Activated B cell treated with CpG ODN at 0.5 μM for 24 hours (primary cell): ENCODE measurements around the gene RAPSN. TPM values are rescaled to one million over a fixed set of nuclear protein-coding genes. Genes with fewer than 3 reads are reported as not detected.

Source experiments
- ATAC-seq: fragments of 200-7000 bp; cut with Tn5 transposase; one replicate; pipeline ENCODE4 v1.10.0; 2021; ENCODE audit warnings: low read depth, mild to moderate bottlenecking, moderate library complexity
- CTCF ChIA-PET: fragments of 350-600 bp; sonication (Branson Sonifier 250); formaldehyde crosslinking; loops from one replicate; lab custom pipeline; 2021; ENCODE audit warnings: antibody characterized with exemption; lab: Charles Lee
- POLR2A ChIA-PET: fragments of 350-600 bp; sonication (Branson Sonifier 250); formaldehyde crosslinking; loops from one replicate; lab custom pipeline; 2021; ENCODE audit warnings: antibody characterized with exemption; lab: Charles Lee
- DNase-seq: peaks from one replicate; pipeline ENCODE4 v3.0.0; 2022
- H3K27ac Mint-ChIP-seq: one replicate; pipeline ENCODE4 v1.8.0; 2020; ENCODE audit warnings: mixed read lengths
- H3K27me3 Mint-ChIP-seq: one replicate; pipeline ENCODE4 v1.8.0; 2021; ENCODE audit warnings: mixed read lengths
- H3K36me3 Mint-ChIP-seq: one replicate; pipeline ENCODE4 v1.8.0; 2021; ENCODE audit warnings: low read depth, mixed read lengths
- H3K4me1 Mint-ChIP-seq: one replicate; pipeline ENCODE4 v1.8.0; 2021; ENCODE audit warnings: mixed read lengths
- H3K4me3 Mint-ChIP-seq: one replicate; pipeline ENCODE4 v1.8.0; 2020; ENCODE audit warnings: mild to moderate bottlenecking, mixed read lengths
- H3K9me3 Mint-ChIP-seq: one replicate; pipeline ENCODE4 v1.8.0; 2020; ENCODE audit warnings: mixed read lengths
- CTCF ChIP-seq: fragments of 200-600 bp; IDR thresholded peaks from one replicate; pipeline ENCODE4 v1.8.0; 2022; ENCODE audit warnings: antibody characterized with exemption, mild to moderate bottlenecking
- intact Hi-C: fragments of 100-400 bp; cut with micrococcal nuclease; formaldehyde crosslinking; loops from one replicate; pipeline ENCODE4 v1.15.1; 2024
- total RNA-seq: library from RNA; stranded (reverse); gene quantifications from 2 replicates; pipeline ENCODE4 v1.2.3, GENCODE V29; 2022

The RAPSN gene
- total RNA-seq, 1 donor from 2014 or later = 3.5 TPM

- ATAC-seq (no peak), DNase-seq (no peak)
- no peaks in the 10 kb centered on the region for H3K27me3 Mint-ChIP-seq
- TF ChIP-seq CTCF = no peak
- POLR2A ChIA-PET = interaction anchor here (0.6 to 9.3 kb wide), 3 partner anchors 9 to 12 kb away, joined by 4 to 97 read pairs (median 5); partner anchors contain the start of gene SPI1
- CTCF ChIA-PET = interaction anchor here (1.7 kb wide), 1 partner anchor 14 kb away, joined by 7 read pairs; no protein-coding TSS in a partner anchor
- H3K27ac Mint-ChIP-seq = no peak overlapping the region
- intact Hi-C loops = no loop called here
- no peaks in the 10 kb centered on the region for H3K9me3 Mint-ChIP-seq
- no peak overlapping the region for H3K4me3 Mint-ChIP-seq
- peaks cover 33% of the 10 kb centered on the region for H3K4me1 Mint-ChIP-seq
- H3K36me3 Mint-ChIP-seq = no peaks in the 10 kb centered on the region
These were observed 60.8 kb downstream of the RAPSN start for GRCh38 chr11:47387944-47388696.

Other genes with a start within 250 kb of the RAPSN start
- gene DDB2, start 234.2 kb downstream of the RAPSN start, total RNA-seq = 95.1 and 98.0 TPM in 2 replicates
- gene ACP2, start 200.3 kb downstream of the RAPSN start, total RNA-seq = 18.7 and 22.5 TPM in 2 replicates
- gene NR1H3, start 191.1 kb downstream of the RAPSN start, total RNA-seq = 3.9 and 4.9 TPM in 2 replicates
- gene MADD, start 179.0 kb downstream of the RAPSN start, total RNA-seq = 60.9 and 86.9 TPM in 2 replicates
- 0.46 and 0.69 TPM in 2 replicates for gene MYBPC3, start 96.4 kb downstream of the RAPSN start, total RNA-seq
- gene SPI1, start 70.6 kb downstream of the RAPSN start, total RNA-seq = 63.9 and 68.8 TPM in 2 replicates
- gene SLC39A13, start 40.5 kb downstream of the RAPSN start, total RNA-seq = 27.5 and 28.2 TPM in 2 replicates
- 101 and 126 TPM in 2 replicates for gene PSMC3, start 22.7 kb downstream of the RAPSN start, total RNA-seq
- 129 and 136 TPM in 2 replicates for gene CELF1, start 104.0 kb upstream of the RAPSN start, total RNA-seq
- 27.1 and 32.8 TPM in 2 replicates for gene PTPMT1, start 116.5 kb upstream of the RAPSN start, total RNA-seq
- gene KBTBD4, start 129.8 kb upstream of the RAPSN start, total RNA-seq = 19.5 and 20.4 TPM in 2 replicates
- 95.9 and 102 TPM in 2 replicates for gene NDUFS3, start 129.9 kb upstream of the RAPSN start, total RNA-seq
- 0.16 TPM in 1 of 2 replicates, not detected in the other for gene FAM180B, start 137.5 kb upstream of the RAPSN start, total RNA-seq
- not detected in 2 replicates for gene C1QTNF4, start 145.3 kb upstream of the RAPSN start, total RNA-seq
- gene MTCH2, start 193.4 kb upstream of the RAPSN start, total RNA-seq = 73.3 and 81.7 TPM in 2 replicates